GM21576 (cell line): Measurements from ENCODE around the gene TBATA.

Experiments
- ATAC-seq: cut with Tn5 transposase; IDR thresholded peaks from one replicate; pipeline ENCODE4 v1.9.1; 2021; ENCODE audit warnings: mild to moderate bottlenecking, moderate library complexity; ENCODE audit not compliant: unreplicated experiment

The TBATA gene

GRCh38 chr10:70722820-70723424, 62.3 kb downstream of the TBATA start:
- ATAC-seq: no peak
